GM19463 (cell line): Measurements from ENCODE around the gene P2RY2.
"Not testable (repeated sequence)": the region's sequence is repeated elsewhere in the genome, so short reads cannot be mapped to it uniquely, and the experiment has no call there.

Source experiments
- ATAC-seq: cut with Tn5 transposase; IDR thresholded peaks from one replicate; pipeline ENCODE4 v1.9.1; 2021; ENCODE audit warnings: mild to moderate bottlenecking, moderate library complexity; ENCODE audit not compliant: unreplicated experiment

The P2RY2 gene

DNA sequence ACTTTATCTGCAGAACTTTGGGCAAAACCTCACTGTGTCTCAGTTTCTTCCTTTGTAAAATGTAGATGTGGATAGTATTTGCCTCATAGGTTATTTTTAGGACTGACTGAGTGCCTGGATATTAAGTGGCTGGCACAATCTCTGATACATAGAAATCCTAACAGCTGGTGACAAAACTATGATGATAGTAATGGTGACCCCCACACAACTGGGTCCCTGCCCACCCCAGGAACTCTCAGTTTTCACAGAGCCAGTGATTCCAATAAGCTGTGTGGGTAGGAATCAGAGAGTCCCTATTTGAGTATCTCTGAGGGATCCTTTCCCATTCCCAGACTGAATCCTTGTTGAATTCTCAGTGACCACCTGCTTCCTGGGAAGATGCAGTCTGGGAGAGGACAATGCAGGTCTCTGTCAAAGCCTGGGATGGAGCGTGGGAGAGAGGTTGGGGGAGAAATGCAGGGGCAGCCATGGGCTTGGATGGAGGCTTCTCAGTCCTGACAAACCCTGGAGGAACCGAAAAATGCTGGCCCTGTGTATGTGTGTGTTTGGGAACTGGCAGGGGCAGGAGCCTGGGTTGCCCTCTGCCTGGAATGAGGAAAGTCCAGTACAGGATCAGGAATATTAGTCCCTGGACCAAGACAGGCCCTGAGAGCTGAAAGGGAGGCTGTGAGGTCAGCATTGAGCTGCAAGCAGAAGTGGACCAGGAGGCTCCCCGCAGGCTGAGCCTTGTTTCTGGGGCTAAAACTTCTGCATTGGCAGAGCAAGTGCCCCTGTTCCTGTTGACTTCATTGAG is 48.0 kb downstream of the P2RY2 start:
- ATAC-seq: no peak

DNA sequence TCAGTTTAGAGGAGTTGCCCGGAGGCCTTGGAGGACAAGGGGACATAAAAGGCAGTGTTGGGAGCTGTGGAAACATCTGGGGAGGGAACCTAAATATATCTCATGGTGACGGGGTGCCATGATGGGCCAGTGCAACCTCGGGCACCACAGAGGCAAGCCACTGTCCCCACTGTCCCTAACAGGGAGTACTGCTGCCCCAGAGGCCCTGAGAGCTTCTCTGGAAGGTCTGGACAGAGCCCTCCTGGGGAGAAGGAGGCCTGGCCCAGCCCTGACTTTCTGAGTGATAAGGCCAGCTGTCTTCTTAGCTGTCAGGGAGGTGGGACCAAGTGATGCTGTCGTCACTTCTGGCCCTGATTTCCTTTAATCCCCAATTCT is 48.6 kb downstream of the P2RY2 start:
- ATAC-seq: no peak

DNA sequence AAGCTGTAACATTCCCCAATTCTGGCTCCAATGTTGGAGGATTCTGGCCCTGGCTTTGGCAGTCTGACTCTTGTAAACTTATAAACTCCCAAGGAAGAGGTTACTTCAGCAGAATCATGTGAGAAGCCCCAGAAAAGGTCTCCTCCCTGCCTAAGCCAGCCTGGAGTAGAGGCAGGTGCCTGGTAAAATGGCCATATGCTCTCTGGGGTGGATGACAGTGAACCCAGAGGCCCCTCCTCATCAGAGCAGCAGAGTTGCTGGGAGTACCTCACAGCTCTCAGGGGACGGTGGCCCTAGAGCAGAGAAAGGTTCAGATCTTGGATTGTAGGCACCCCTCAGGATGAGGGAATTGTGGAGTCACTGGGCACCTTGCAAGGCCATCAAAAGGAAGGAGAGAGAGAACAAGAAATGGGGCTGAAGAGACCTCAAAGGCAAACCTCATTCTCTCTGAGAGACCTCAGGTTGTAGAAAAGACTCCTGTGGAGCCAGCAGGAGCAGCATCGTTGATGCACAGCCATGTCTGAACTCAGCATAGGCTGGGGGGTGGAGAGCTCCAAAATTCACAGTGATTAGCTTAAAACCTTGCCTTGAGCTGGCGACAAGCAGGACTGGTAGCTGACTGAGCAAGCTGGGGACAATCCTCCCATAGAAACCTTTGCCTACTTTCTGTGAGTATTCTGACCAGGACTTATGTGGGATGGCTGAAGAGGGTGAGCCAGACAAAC is 49.2 kb downstream of the P2RY2 start:
- no peak for ATAC-seq

DNA sequence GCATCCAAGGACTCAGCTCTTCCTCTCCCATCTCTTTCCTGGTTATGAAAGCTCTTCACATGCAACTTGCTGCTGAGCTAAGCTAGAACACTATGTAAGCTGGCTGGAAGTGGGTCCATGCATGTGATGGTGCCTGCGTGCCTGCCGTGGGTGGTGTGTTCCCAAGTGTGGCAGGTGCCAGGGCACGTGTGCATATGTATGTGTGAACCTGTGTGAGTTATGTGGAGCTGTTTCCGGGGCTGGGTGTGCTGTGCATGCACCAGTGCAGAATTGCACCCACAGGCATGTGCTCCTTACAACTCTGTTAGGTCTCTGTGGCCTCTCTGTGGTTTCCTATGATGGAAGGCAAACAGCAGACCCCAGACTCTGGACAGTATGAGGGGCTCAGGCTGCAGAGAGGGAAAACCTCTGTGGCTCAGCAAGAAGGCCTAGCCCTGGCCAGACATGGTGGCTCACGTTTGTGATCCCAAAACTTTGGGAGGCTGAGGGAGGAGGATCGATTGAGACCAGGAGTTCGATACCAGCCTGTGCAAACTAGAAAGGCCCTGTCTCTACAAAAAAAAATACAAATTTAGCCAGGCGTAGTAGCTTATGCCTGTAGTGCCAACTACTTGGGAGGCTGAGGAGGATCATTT is 49.9 kb downstream of the P2RY2 start:
- ATAC-seq: no peak

DNA sequence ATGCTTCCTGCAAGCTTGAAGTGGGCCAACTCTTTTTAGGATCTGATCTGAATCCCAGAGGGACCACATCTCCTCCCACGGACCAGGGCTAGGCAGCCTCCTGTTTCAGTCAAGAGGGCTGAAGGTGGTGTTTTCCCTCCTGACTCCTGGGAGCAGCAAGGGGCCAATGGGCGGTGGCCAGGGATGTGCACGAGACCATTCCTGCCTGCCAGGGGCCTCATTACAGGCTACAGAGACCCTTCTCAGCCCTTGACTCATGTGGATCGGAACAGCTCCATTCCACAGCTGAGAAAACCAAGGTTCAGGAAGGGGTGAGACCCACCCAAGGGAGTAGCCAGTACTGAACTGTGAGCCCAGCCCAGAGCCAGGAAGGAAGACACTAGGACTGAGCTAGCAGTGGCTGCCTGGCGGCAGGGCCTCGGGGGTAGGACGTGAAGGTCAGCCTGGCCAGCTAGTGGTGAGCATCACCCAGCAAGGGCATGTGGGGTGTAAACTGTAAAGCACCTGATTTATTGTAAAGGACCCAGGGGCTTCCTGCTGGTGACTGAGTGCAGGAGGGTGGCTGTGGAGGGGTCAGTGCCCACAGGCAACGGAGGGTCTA is 50.7 kb downstream of the P2RY2 start:
- no peak for ATAC-seq

DNA sequence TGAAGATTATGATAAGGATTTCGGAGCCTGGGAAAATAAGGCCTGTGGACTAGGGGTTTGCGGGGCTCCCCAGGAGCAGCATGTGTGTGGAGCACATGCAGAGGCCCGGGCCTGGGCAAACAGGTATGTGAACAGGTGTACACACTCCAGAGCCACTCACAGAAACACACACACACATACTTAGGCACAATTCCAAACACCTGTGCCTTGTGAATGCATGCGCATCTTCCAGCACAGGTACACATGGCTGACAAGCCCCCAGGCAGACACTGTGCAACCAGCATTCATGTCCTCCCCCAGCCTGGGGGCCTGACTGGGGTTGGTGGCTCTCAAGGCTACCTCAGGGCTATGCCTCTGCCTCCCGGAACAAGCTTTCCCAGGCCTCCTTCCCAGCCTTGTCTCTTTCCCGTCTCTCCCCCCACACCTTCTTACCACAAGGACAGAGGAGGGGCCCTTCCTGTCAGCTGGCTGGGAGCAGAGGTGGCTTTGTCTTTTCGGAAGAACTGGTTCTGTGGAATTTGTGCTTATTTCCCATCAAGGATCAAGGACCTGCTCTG is 51.5 kb downstream of the P2RY2 start:
- ATAC-seq: no peak

DNA sequence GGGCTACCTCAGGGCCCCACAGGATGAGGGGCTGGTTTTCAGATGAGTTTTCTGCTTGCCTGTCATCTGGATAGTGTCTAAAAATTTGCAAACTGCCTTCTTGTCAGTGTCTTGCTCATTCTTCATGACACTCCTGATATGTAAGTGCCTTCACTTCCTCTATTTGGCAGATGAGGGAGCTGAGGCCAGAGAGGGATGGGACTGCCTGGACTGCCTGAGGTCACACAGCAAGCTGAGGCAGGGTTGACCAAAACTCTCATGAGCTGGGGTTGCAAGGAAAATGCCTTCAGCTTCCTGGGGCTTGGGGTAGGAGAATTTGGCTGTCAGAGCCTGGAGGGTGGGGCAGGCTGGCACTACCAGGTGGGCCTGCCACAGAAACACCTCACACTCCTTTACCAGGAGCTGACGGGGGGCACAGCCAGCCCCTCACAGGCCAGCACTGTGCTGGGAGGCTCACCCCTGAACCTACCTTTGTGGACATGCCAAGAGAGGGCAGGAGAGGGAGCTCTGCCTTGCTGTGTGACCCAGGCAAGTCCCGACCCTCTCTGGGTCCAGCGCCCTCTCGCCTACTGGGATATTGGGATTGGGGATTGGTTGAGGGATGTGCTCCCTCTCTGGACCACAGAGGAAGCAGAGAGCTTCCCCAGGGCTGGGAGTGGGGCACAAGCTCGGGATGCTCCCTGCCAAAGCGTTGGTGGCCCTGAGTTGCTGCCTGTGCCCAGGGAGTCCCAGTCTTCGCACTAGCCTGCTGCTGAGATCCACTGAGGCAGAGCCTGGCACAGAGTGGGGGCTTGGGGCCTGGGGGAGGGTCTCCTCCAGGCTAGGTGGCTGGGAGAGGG is 52.2 kb downstream of the P2RY2 start:
- ATAC-seq: no peak

DNA sequence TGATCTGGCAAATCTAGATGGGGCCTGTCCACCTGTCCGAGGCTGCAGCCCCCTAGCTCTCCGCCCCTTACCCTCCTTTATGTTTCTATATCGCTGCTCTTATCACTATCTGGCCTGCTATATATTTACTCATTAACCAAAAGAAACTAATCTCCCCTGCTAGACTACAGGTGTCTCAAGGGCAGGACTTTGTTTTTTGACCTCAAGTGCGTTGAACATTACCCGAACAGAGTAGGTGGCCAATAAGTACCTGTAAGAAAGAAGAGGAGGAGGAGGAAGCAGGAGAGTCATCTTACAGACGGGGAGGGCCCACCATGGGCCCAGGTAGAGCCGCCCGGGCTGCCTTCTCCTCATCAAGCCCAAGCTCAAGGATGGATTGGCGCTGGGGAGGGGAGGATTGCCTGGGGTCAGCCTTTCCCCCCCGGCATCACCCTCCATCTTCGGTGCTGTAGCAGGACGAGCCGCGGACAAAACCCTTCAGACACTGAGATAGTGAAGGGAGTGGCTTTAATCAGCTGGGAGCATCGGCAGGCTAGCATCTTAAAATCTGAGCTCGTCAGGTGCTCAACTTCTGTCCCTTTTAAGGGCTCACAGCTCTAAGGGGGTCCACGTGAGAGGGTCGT is 52.9 kb downstream of the P2RY2 start:
- ATAC-seq: no peak

DNA sequence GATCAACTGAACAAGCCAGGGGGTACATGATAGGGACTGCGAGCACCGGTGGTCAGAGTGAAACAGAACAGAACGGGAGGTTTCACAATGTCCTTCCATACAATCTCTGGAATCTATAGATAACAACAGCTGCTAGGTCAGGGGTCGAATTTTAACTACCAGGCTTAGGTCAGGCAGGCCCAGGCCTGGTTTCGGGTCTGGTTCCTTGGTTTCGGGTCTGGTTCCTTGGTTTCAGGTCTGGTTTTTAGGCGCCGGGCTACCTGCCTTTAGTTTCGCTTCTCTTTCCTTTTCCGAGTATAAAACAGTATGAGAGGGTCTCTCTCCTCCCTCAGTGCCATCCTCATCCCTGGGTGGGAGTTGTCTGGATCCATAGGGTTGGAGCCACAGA is 53.4 kb downstream of the P2RY2 start:
- ATAC-seq: not testable (repeated sequence)

DNA sequence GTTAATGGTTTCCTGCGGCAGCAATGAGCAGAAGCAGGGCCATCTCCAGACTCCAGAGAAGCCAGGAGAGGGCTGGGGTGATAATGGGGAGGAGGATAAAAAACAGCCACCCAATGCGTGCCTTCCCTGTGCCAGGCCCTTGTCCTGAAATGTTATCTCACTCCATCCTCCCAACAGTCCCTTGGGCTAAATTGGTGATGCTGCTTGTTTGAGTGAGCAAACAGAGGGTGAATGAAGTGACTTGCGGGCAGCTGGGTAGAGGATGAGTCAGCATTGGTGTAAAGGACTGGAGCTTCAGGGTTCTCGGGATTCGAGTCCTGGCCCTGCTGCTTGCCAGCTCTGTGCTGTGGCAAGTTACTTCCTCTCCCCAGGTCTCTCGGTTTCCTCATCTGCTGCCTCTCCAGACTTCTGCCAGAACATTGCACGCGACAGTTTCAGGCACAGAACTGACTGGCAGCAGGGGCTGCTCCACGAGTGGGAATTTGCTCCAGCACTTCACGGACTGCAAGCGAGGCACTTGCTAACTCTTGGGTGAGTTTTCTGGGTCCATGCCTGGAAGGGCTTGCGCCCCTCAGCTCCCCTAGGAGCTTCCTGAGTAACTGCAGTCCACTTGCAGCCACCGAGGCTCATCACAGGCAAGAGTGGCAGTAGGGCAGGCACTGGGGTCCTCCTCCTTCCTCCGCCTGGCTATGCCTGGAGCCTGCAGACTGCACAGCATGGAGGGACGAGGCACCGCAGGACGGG is 54.0 kb downstream of the P2RY2 start, which contains the start of gene P2RY6:
P2RY6 (plus strand) TSS at position 403 of the 744 bp plus-strand sequence. CDS start 24,181 bp downstream, outside the sequence.
- no peak for ATAC-seq

DNA sequence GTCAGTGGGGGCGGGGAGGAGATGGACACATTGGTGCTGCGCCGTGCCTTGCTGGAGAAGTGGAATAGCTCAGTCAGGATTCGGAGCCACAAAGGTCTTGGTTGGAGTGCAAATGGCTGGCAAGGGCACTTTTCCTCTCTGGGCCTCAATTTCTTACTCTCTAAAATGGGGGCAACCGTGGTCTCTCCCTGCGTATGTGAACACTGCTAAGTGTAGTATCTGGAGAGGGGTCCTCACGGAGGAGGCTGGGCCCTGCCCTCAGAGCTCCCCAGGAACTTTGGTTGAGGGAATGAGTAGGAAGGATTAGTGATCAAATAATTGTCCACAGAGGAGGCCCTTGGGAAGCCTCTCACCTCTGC is 54.6 kb downstream of the P2RY2 start:
- ATAC-seq: no peak

DNA sequence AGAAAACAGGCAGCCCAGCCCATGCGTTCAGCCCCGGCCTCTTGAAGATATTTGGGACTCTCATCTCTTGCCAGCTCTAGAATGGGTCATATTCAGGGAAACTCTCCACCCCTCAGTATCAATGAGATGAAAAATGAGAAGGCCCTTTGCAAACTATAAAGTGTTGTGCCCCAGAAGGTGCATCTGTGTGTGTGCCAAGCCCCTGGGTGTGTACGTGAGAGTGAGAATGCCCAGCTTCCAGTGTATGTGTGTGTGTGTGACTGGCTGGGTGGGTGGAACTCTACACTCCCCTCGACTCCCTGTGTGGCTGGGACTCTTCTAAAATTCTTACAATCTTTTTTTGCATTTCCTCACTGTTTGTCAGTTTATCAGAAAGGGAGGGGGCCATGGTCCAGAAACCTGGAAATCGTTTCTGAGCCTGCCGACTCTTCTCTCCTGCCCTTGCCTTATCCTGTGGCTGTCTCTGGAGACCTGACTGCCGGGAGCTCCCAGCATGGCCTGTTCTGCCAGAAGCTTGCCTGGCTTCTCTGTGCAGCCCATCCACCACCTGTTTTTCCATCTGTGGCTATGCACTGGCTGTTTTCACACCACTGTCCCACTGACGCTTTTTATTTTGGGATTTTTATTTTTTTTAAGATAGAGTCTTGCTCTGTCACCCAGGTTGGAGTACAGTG is 55.3 kb downstream of the P2RY2 start:
- no peak for ATAC-seq

DNA sequence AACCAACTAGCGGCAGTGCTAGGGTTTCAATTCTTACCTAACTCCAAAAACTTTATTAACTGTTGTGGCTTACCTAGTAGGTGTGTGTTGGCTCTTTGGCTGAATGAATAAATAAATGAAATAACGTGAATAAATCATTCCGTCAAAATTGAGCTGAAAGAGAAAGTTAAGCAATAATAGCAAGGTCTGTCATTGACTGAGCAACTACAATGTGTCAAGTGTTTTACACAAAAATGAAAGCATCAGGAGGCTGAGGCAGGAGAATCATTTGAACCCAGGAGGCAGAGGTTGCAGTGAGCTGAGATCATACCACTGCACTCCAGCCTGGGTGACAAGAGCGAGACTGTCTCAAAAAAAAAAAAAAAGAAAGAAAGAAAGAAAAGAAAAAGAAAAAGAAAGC is 56.1 kb downstream of the P2RY2 start:
- ATAC-seq: not testable (repeated sequence)

DNA sequence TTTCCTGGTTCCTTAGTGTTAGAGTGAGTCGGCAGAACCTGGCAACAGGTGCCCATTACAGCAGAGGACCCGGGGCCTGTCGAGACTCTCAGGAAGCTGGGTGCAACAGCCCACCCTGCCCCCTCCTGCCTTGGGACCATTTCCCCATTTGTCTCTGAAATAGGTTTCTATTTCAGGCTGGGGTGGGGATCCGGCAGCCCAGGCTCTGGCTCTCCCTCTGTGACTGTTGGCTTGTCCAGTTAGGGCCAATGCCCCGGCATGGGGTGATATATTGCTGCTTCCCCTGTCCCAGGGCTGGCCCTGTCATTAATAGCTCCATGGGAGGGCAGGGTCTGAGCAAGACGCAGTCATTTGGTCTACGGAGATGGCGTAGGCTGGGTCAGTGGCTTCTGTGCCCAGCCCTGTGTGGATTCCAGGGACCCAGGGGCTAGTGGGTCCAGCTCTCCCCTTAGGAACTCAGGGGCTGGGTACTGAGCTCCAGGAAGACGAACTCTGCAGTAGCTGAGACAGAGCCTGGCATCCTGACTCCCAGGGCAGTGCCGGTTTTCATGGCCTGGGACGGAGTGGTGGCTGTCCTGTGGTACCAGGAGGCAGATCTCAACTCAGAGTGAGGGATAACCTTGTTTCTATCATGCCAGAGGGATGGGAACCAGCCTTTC is 56.8 kb downstream of the P2RY2 start:
- ATAC-seq: no peak

DNA sequence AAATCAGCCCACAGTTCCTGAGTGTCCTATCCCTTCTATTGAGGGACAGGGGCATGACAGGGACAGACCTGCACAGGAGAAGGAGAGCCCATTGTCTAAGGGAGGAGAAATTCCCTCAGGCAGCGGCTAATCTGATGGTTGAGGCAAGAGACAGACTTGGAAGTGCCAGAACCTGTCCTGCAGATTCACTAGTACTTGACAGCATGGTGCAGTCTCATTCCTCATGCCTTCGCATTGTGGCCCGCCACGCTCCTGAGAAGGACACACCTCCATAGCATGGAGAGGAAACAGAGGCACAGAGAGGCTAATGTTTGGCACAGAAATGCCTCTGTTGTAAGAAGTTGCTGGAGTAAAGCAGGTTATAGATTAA is 57.3 kb downstream of the P2RY2 start:
- ATAC-seq: no peak

DNA sequence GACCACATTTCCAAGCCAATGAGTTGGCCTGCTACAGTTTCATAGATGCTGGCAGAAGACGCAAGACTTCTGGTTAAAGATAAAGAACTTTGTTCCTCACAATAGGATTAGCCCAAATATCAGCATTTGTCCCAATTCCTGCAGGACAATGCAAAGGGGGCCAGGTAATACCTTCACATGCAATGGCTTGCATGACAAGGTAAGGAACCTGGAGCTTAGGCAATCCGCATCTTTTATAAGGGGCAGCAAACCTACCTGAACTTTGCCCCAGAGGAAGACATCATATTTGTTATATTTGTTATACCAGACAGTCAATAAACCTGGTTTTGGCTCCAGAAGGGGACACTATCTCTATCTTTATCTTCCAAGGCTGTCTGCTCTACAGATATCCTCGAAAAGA is 59.4 kb downstream of the P2RY2 start:
- ATAC-seq: no peak

DNA sequence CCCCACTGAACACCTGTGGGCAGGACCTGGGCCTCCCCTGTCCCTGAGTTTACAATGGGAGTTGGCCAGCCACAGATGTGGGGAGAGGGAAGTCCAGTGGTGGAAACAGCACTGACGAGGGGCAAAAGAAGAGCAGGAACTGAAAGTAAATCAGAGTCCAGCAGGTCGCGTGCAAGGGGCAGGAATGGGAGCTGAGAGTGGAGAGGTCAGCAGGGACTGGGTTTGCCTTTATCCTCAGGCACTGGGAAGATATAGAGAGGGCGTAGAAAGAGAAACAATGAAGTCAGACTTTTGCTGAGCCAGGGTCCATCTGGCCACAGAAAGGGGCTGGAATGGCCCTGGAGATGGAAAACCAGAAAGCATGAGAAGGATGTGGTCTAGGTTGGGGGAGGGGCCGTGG is 62.5 kb downstream of the P2RY2 start:
- no peak for ATAC-seq

DNA sequence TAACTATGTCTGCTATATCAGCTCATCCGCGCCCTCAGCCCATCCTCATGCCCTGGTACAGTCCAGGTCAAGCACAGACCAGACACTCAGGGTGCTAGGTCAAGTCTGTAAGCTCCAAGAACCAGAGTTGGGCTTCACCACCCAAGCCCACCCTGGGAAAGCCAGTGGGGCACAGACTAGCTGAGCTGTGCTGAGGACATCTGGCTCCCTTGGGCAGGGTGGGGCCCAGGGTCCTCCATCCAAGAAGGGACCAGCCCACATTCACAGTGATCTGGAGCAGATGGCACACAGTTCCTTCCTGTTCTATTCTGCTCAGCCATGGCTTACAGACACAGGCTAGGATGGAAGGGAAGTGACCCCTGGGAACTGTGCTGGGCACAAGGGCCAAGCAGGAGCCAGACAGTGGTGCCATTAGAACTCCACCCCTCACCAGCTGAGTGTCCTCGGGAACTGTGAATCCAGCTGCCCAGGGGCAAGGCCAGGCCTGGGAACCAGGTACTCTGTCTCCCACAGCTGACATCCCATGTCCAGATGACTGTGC is 63.2 kb downstream of the P2RY2 start:
- no peak for ATAC-seq
